Measurements from ENCODE around the gene CPNE2.

DNA sequence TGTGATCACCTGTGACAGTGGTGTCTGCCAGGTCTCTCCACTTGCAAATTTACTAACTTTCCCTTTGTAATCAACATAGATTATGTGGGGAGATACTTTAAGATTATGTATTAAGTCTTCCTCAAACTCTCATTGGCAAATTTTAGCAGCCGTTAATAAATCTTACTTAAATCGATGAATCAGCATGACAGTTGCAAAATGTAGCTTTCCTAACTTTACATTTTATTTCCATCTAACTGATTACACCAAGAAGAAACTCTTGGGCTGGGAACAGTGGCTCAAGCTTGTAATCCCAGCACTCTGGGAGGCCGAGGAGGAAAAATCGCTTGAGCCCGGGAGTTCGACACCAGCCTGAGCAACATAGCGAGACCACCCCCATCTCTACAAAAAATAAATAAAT, 23.3 kb upstream of the CPNE2 start:
- TF ChIP-seq, protein P1, sequence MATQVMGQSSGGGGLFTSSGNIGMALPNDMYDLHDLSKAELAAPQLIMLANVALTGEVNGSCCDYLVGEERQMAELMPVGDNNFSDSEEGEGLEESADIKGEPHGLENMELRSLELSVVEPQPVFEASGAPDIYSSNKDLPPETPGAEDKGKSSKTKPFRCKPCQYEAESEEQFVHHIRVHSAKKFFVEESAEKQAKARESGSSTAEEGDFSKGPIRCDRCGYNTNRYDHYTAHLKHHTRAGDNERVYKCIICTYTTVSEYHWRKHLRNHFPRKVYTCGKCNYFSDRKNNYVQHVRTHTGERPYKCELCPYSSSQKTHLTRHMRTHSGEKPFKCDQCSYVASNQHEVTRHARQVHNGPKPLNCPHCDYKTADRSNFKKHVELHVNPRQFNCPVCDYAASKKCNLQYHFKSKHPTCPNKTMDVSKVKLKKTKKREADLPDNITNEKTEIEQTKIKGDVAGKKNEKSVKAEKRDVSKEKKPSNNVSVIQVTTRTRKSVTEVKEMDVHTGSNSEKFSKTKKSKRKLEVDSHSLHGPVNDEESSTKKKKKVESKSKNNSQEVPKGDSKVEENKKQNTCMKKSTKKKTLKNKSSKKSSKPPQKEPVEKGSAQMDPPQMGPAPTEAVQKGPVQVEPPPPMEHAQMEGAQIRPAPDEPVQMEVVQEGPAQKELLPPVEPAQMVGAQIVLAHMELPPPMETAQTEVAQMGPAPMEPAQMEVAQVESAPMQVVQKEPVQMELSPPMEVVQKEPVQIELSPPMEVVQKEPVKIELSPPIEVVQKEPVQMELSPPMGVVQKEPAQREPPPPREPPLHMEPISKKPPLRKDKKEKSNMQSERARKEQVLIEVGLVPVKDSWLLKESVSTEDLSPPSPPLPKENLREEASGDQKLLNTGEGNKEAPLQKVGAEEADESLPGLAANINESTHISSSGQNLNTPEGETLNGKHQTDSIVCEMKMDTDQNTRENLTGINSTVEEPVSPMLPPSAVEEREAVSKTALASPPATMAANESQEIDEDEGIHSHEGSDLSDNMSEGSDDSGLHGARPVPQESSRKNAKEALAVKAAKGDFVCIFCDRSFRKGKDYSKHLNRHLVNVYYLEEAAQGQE (IDR thresholded peaks at IDR 0.05) = no peak
- TF ChIP-seq, protein P2, sequence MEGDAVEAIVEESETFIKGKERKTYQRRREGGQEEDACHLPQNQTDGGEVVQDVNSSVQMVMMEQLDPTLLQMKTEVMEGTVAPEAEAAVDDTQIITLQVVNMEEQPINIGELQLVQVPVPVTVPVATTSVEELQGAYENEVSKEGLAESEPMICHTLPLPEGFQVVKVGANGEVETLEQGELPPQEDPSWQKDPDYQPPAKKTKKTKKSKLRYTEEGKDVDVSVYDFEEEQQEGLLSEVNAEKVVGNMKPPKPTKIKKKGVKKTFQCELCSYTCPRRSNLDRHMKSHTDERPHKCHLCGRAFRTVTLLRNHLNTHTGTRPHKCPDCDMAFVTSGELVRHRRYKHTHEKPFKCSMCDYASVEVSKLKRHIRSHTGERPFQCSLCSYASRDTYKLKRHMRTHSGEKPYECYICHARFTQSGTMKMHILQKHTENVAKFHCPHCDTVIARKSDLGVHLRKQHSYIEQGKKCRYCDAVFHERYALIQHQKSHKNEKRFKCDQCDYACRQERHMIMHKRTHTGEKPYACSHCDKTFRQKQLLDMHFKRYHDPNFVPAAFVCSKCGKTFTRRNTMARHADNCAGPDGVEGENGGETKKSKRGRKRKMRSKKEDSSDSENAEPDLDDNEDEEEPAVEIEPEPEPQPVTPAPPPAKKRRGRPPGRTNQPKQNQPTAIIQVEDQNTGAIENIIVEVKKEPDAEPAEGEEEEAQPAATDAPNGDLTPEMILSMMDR (IDR thresholded peaks at IDR 0.05; ENCODE audit: low read depth, low read length, missing input control) = no peak
- TF ChIP-seq RAD21 (IDR thresholded peaks at IDR 0.05) (no peak), SP1 (IDR thresholded peaks at IDR 0.05) (no peak), YY1 (IDR thresholded peaks at IDR 0.05) (no peak), EGR1 (IDR thresholded peaks at IDR 0.05; ENCODE audit: low read depth in 2 of 2) (no peak), TAF1 (conservative IDR thresholded peaks at IDR 0.05) (no peak), HNF4A (conservative IDR thresholded peaks at IDR 0.05) (no peak), RXRA (IDR thresholded peaks at IDR 0.05) (no peak), JUND (IDR thresholded peaks at IDR 0.05) (no peak)
- TF ChIP-seq, protein P3, sequence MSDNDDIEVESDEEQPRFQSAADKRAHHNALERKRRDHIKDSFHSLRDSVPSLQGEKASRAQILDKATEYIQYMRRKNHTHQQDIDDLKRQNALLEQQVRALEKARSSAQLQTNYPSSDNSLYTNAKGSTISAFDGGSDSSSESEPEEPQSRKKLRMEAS (IDR thresholded peaks at IDR 0.05) = no peak
- TF ChIP-seq, protein P4, sequence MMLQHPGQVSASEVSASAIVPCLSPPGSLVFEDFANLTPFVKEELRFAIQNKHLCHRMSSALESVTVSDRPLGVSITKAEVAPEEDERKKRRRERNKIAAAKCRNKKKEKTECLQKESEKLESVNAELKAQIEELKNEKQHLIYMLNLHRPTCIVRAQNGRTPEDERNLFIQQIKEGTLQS (IDR thresholded peaks at IDR 0.05) = no peak
